Ishikawa (cell line): ENCODE results near the gene TMEM255B.

Experiments
- CREB1 ChIP-seq: IDR thresholded peaks from 2 replicates; pipeline ENCODE4 v1.6.1; 2012; ENCODE audit warnings: low read depth
- EGR1 ChIP-seq: IDR thresholded peaks from 2 replicates; pipeline ENCODE4 v1.6.1; 2012
- EP300 ChIP-seq: IDR thresholded peaks from 2 replicates; pipeline ENCODE4 v1.6.1; 2012; ENCODE audit warnings: borderline replicate concordance
- FOXM1 ChIP-seq: IDR thresholded peaks from 2 replicates; pipeline ENCODE4 v1.6.1; 2012; ENCODE audit warnings: low read depth, borderline replicate concordance
- NFIC ChIP-seq: IDR thresholded peaks from 2 replicates; pipeline ENCODE4 v1.6.1; 2012
- TAF1 ChIP-seq: IDR thresholded peaks from 2 replicates; pipeline ENCODE4 v1.6.1; 2012; ENCODE audit warnings: low read depth, mild to moderate bottlenecking
- TEAD4 ChIP-seq: IDR thresholded peaks from 2 replicates; pipeline ENCODE4 v1.6.1; 2012
- YY1 ChIP-seq: IDR thresholded peaks from 2 replicates; pipeline ENCODE4 v1.6.1; 2012; ENCODE audit warnings: low read depth
- ZBTB7A ChIP-seq: IDR thresholded peaks from 2 replicates; pipeline ENCODE4 v1.6.1; 2012; ENCODE audit warnings: low read depth
- TF ChIP-seq, protein P1 (sequence below): IDR thresholded peaks from 2 replicates; pipeline ENCODE4 v1.6.1; 2012
- TF ChIP-seq, protein P2 (sequence below): IDR thresholded peaks from 2 replicates; pipeline ENCODE4 v1.6.1; 2012; ENCODE audit warnings: low read depth, mild to moderate bottlenecking
- TF ChIP-seq, protein P3 (sequence below): IDR thresholded peaks from 2 replicates; pipeline ENCODE4 v1.6.1; 2012

DNA sequence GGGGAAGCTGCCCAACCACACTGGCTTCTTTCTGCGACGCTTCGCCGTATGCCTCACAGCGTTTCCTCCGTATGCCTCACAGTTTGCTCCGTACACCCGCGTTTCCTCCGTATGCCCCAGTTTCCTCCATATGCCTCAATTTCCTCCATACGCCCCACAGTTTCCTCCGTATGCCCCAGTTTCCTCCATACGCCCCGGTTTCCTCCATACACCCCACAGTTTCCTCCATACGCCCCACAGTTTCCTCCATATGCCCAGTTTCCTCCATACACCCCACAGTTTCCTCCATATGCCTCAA, 82.3 kb downstream of the TMEM255B start:
- TF ChIP-seq TAF1 (no peak), FOXM1 (no peak), NFIC (no peak), EP300 (no peak), CREB1 (no peak), TEAD4 (no peak), ZBTB7A (no peak), EGR1 (no peak), YY1 (no peak)
- TF ChIP-seq, protein P1, sequence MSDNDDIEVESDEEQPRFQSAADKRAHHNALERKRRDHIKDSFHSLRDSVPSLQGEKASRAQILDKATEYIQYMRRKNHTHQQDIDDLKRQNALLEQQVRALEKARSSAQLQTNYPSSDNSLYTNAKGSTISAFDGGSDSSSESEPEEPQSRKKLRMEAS = no peak
- TF ChIP-seq, protein P2, sequence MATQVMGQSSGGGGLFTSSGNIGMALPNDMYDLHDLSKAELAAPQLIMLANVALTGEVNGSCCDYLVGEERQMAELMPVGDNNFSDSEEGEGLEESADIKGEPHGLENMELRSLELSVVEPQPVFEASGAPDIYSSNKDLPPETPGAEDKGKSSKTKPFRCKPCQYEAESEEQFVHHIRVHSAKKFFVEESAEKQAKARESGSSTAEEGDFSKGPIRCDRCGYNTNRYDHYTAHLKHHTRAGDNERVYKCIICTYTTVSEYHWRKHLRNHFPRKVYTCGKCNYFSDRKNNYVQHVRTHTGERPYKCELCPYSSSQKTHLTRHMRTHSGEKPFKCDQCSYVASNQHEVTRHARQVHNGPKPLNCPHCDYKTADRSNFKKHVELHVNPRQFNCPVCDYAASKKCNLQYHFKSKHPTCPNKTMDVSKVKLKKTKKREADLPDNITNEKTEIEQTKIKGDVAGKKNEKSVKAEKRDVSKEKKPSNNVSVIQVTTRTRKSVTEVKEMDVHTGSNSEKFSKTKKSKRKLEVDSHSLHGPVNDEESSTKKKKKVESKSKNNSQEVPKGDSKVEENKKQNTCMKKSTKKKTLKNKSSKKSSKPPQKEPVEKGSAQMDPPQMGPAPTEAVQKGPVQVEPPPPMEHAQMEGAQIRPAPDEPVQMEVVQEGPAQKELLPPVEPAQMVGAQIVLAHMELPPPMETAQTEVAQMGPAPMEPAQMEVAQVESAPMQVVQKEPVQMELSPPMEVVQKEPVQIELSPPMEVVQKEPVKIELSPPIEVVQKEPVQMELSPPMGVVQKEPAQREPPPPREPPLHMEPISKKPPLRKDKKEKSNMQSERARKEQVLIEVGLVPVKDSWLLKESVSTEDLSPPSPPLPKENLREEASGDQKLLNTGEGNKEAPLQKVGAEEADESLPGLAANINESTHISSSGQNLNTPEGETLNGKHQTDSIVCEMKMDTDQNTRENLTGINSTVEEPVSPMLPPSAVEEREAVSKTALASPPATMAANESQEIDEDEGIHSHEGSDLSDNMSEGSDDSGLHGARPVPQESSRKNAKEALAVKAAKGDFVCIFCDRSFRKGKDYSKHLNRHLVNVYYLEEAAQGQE = no peak
- TF ChIP-seq, protein P3, sequence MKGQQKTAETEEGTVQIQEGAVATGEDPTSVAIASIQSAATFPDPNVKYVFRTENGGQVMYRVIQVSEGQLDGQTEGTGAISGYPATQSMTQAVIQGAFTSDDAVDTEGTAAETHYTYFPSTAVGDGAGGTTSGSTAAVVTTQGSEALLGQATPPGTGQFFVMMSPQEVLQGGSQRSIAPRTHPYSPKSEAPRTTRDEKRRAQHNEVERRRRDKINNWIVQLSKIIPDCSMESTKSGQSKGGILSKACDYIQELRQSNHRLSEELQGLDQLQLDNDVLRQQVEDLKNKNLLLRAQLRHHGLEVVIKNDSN = no peak
